DMS53 (cell line): ENCODE results near the gene FAT1.

Experiments used
- DNase-seq: peaks from one replicate; lab custom pipeline; 2025; lab: John Stamatoyannopoulos, UW

Gene FAT1

GRCh38 chr4:186725469-186726425 is 2.1 kb upstream of the FAT1 start:
- DNase-seq, result peak; percentile 81

GRCh38 chr4:186724864-186725468 is 1.3 kb upstream of the FAT1 start:
- peak; percentile 62 for DNase-seq

GRCh38 chr4:186724058-186724863 is 605 bp upstream of the FAT1 start:
- DNase-seq, result peak; percentile 68

- DNase-seq, result peak; percentile 69
These were observed 812 bp downstream of the FAT1 start for GRCh38 chr4:186722796-186723291.

- DNase-seq, result peak; percentile 66
These were observed 3.5 kb downstream of the FAT1 start for GRCh38 chr4:186719925-186720694.

GRCh38 chr4:186717556-186717955 is 6.1 kb downstream of the FAT1 start:
- no peak for DNase-seq

GRCh38 chr4:186715077-186715476 is 8.6 kb downstream of the FAT1 start:
- no peak for DNase-seq

- DNase-seq, result no peak
These were observed 9.5 kb downstream of the FAT1 start for GRCh38 chr4:186714006-186714675.

- no peak for DNase-seq
These were observed 11.0 kb downstream of the FAT1 start for GRCh38 chr4:186712690-186713089.

GRCh38 chr4:186710521-186711119 is 13.0 kb downstream of the FAT1 start:
- DNase-seq, result no peak

GRCh38 chr4:186709517-186709916 is 14.1 kb downstream of the FAT1 start:
- DNase-seq, result no peak

- DNase-seq, result no peak
These were observed 15.1 kb downstream of the FAT1 start for GRCh38 chr4:186708554-186708953.

GRCh38 chr4:186707996-186708395 is 15.7 kb downstream of the FAT1 start:
- DNase-seq, result no peak

GRCh38 chr4:186707574-186707973 is 16.1 kb downstream of the FAT1 start:
- no peak for DNase-seq

GRCh38 chr4:186704057-186704456 is 19.6 kb downstream of the FAT1 start:
- DNase-seq, result no peak

- DNase-seq, result no peak
These were observed 20.1 kb downstream of the FAT1 start for GRCh38 chr4:186703510-186703909.

GRCh38 chr4:186702940-186703339 is 20.7 kb downstream of the FAT1 start:
- DNase-seq, result no peak

- no peak for DNase-seq
These were observed 21.4 kb downstream of the FAT1 start for GRCh38 chr4:186702297-186702696.

GRCh38 chr4:186701788-186702187 is 21.9 kb downstream of the FAT1 start:
- DNase-seq, result no peak

- no peak for DNase-seq
These were observed 22.4 kb downstream of the FAT1 start for GRCh38 chr4:186701273-186701672.

- no peak for DNase-seq
These were observed 22.9 kb downstream of the FAT1 start for GRCh38 chr4:186700746-186701145.
